GM19035 (cell line): ENCODE results near the gene ZNF331.

Experiments used
- ATAC-seq: cut with Tn5 transposase; IDR thresholded peaks from one replicate; pipeline ENCODE4 v1.9.1; 2021; ENCODE audit not compliant: unreplicated experiment

Gene ZNF331

GRCh38 chr19:53626486-53626885, 88.5 kb downstream of the ZNF331 start:
- ATAC-seq, result no peak

GRCh38 chr19:53626976-53627375, 89.0 kb downstream of the ZNF331 start:
- no peak for ATAC-seq
